Activated T-helper 1 cell treated with anti-CD3 and anti-CD28 coated beads, Interleukin-12 subunit alpha, Interleukin-12 subunit beta, Interleukin-2, Interleukin-4 antibody, amounts not matched to agents 30 ng/mL and 10 ng/mL and 1 ng/mL, durations not matched to agents 14 hours and 24 hours and 36 hours (primary cell): ENCODE results near the gene SGCD. TPM values are rescaled to one million over a fixed set of nuclear protein-coding genes. Genes with fewer than 3 reads are reported as not detected.

Experiments used
- DNase-seq: peaks from one replicate; pipeline ENCODE4 v3.0.0; 2021; ENCODE audit warnings: low spot score
- H3K27ac Mint-ChIP-seq: one replicate; pipeline ENCODE4 v1.8.0; 2021; ENCODE audit warnings: mild to moderate bottlenecking, mixed read lengths
- H3K27me3 Mint-ChIP-seq: one replicate; pipeline ENCODE4 v1.8.0; 2022; ENCODE audit warnings: mild to moderate bottlenecking, moderate library complexity, mixed read lengths; ENCODE audit not compliant: insufficient read depth
- H3K36me3 Mint-ChIP-seq: one replicate; pipeline ENCODE4 v1.8.0; 2021; ENCODE audit warnings: low read depth, mixed read lengths
- H3K4me1 Mint-ChIP-seq: one replicate; pipeline ENCODE4 v1.8.0; 2021; ENCODE audit warnings: low read depth, mixed read lengths
- H3K4me3 Mint-ChIP-seq: one replicate; pipeline ENCODE4 v1.8.0; 2021; ENCODE audit warnings: mild to moderate bottlenecking, moderate library complexity, mixed read lengths
- H3K9me3 Mint-ChIP-seq: one replicate; pipeline ENCODE4 v1.8.0; 2021; ENCODE audit warnings: mixed read lengths
- intact Hi-C: fragments of 100-400 bp; cut with micrococcal nuclease; formaldehyde crosslinking; loops from one replicate; pipeline ENCODE4 v1.15.1; 2024
- total RNA-seq: library from RNA; stranded (reverse); gene quantifications from 2 replicates; pipeline ENCODE4 v1.2.3, GENCODE V29; 2022

The SGCD gene
- total RNA-seq, 1 donor from 2014 or later: not detected

- peaks cover 20% of the 10 kb centered on the region for H3K27me3 Mint-ChIP-seq
- no peaks in the 10 kb centered on the region for H3K4me1 Mint-ChIP-seq
- intact Hi-C loops: loop anchor here (5.0 to 10.0 kb wide), 2 partner anchors 395 to 708 kb away; no protein-coding TSS in a partner anchor
- no peaks in the 10 kb centered on the region for H3K36me3 Mint-ChIP-seq
- H3K27ac Mint-ChIP-seq: no peak overlapping the region
- no peaks in the 10 kb centered on the region for H3K9me3 Mint-ChIP-seq
- no peak overlapping the region for H3K4me3 Mint-ChIP-seq
- DNase-seq: no peak
Measured at GRCh38 chr5:156419661-156420060, 92.7 kb downstream of the SGCD start.

GRCh38 chr5:156420665-156421064 lies 93.7 kb downstream of the SGCD start:
- Mint-ChIP-seq H3K27me3 (peaks cover 17% of the 10 kb centered on the region), H3K4me3 (no peak overlapping the region), H3K27ac (no peak overlapping the region), H3K9me3 (no peaks in the 10 kb centered on the region), H3K4me1 (no peaks in the 10 kb centered on the region), H3K36me3 (no peaks in the 10 kb centered on the region)
- intact Hi-C loops: loop anchor here (5.0 to 10.0 kb wide), 2 partner anchors 394 to 707 kb away; no protein-coding TSS in a partner anchor
- no peak for DNase-seq

GRCh38 chr5:156421798-156422197 lies 94.8 kb downstream of the SGCD start:
- no peak overlapping the region for H3K4me3 Mint-ChIP-seq
- no peaks in the 10 kb centered on the region for H3K36me3 Mint-ChIP-seq
- DNase-seq: no peak
- H3K27ac Mint-ChIP-seq: no peak overlapping the region
- intact Hi-C loops: loop anchor here (2.0 to 10.0 kb wide), 3 partner anchors 19 to 706 kb away; no protein-coding TSS in a partner anchor
- no peaks in the 10 kb centered on the region for H3K4me1 Mint-ChIP-seq
- H3K9me3 Mint-ChIP-seq: no peaks in the 10 kb centered on the region
- peaks cover 16% of the 10 kb centered on the region for H3K27me3 Mint-ChIP-seq

- no peak for DNase-seq
- Mint-ChIP-seq H3K4me1 (no peaks in the 10 kb centered on the region), H3K27me3 (peaks cover 16% of the 10 kb centered on the region), H3K9me3 (no peaks in the 10 kb centered on the region), H3K4me3 (no peak overlapping the region), H3K27ac (no peak overlapping the region), H3K36me3 (no peaks in the 10 kb centered on the region)
- intact Hi-C loops: loop anchor here (2.0 to 10.0 kb wide), 3 partner anchors 21 to 704 kb away; no protein-coding TSS in a partner anchor
Measured at GRCh38 chr5:156423597-156423996, 96.6 kb downstream of the SGCD start.

GRCh38 chr5:156427315-156427714 lies 100.4 kb downstream of the SGCD start:
- Mint-ChIP-seq H3K27ac (no peak overlapping the region), H3K36me3 (no peaks in the 10 kb centered on the region)
- intact Hi-C loops: loop anchor here (10.0 kb wide), 1 partner anchor 387 kb away; no protein-coding TSS in a partner anchor

GRCh38 chr5:156431956-156432829 lies 105.2 kb downstream of the SGCD start:
- no peak overlapping the region for H3K27ac Mint-ChIP-seq
- no peaks in the 10 kb centered on the region for H3K36me3 Mint-ChIP-seq
- no peak for DNase-seq
- peaks cover 25% of the 10 kb centered on the region for H3K27me3 Mint-ChIP-seq
- no peaks in the 10 kb centered on the region for H3K9me3 Mint-ChIP-seq
- intact Hi-C loops: no loop called here
- H3K4me3 Mint-ChIP-seq: no peak overlapping the region
- H3K4me1 Mint-ChIP-seq: peaks cover 5% of the 10 kb centered on the region

More at GRCh38 chr5:156427315-156427714, 100.4 kb downstream of the SGCD start:
- no peak overlapping the region for H3K4me3 Mint-ChIP-seq
- H3K9me3 Mint-ChIP-seq: no peaks in the 10 kb centered on the region
- H3K27me3 Mint-ChIP-seq: peaks cover 26% of the 10 kb centered on the region
- H3K4me1 Mint-ChIP-seq: peaks cover 5% of the 10 kb centered on the region
- no peak for DNase-seq

GRCh38 chr5:156432830-156433105 lies 105.8 kb downstream of the SGCD start:
- no peak for DNase-seq
- H3K27ac Mint-ChIP-seq: no peak overlapping the region
- no peaks in the 10 kb centered on the region for H3K36me3 Mint-ChIP-seq
- peaks cover 22% of the 10 kb centered on the region for H3K27me3 Mint-ChIP-seq
- H3K4me3 Mint-ChIP-seq: no peak overlapping the region
- H3K4me1 Mint-ChIP-seq: peaks cover 5% of the 10 kb centered on the region
- intact Hi-C loops: no loop called here
- H3K9me3 Mint-ChIP-seq: no peaks in the 10 kb centered on the region

- Mint-ChIP-seq H3K27me3 (peaks cover 21% of the 10 kb centered on the region), H3K9me3 (no peaks in the 10 kb centered on the region), H3K27ac (no peak overlapping the region), H3K4me1 (peaks cover under 1% of the 10 kb centered on the region), H3K4me3 (no peak overlapping the region), H3K36me3 (no peaks in the 10 kb centered on the region)
- intact Hi-C loops: no loop called here
- DNase-seq: no peak
Measured at GRCh38 chr5:156434471-156434870, 107.5 kb downstream of the SGCD start.

- H3K27me3 Mint-ChIP-seq: peaks cover 21% of the 10 kb centered on the region
Measured at GRCh38 chr5:156435101-156435500, 108.1 kb downstream of the SGCD start.

GRCh38 chr5:156438076-156438475 lies 111.1 kb downstream of the SGCD start:
- no peaks in the 10 kb centered on the region for H3K9me3 Mint-ChIP-seq
- H3K4me3 Mint-ChIP-seq: no peak overlapping the region
- no peaks in the 10 kb centered on the region for H3K36me3 Mint-ChIP-seq
- H3K27ac Mint-ChIP-seq: no peak overlapping the region
- no peaks in the 10 kb centered on the region for H3K4me1 Mint-ChIP-seq
- DNase-seq: no peak
- intact Hi-C loops: no loop called here
- H3K27me3 Mint-ChIP-seq: peaks cover 13% of the 10 kb centered on the region

More at GRCh38 chr5:156435101-156435500, 108.1 kb downstream of the SGCD start:
- Mint-ChIP-seq H3K4me3 (no peak overlapping the region), H3K36me3 (no peaks in the 10 kb centered on the region), H3K4me1 (no peaks in the 10 kb centered on the region), H3K9me3 (no peaks in the 10 kb centered on the region), H3K27ac (no peak overlapping the region)
- DNase-seq: no peak
- intact Hi-C loops: no loop called here

- Mint-ChIP-seq H3K27ac (no peak overlapping the region), H3K27me3 (peaks cover 21% of the 10 kb centered on the region), H3K36me3 (no peaks in the 10 kb centered on the region), H3K9me3 (no peaks in the 10 kb centered on the region), H3K4me3 (no peak overlapping the region), H3K4me1 (peaks cover 5% of the 10 kb centered on the region)
- DNase-seq: no peak
- intact Hi-C loops: no loop called here
Measured at GRCh38 chr5:156444753-156445291, 117.9 kb downstream of the SGCD start.

GRCh38 chr5:156446526-156446925 lies 119.6 kb downstream of the SGCD start:
- Mint-ChIP-seq H3K27me3 (peaks cover 19% of the 10 kb centered on the region), H3K9me3 (no peaks in the 10 kb centered on the region), H3K4me3 (no peak overlapping the region)

GRCh38 chr5:156450778-156451177 lies 123.8 kb downstream of the SGCD start:
- Mint-ChIP-seq H3K4me3 (no peak overlapping the region), H3K27me3 (peaks cover 20% of the 10 kb centered on the region), H3K36me3 (no peaks in the 10 kb centered on the region), H3K4me1 (peaks cover 5% of the 10 kb centered on the region), H3K9me3 (no peaks in the 10 kb centered on the region), H3K27ac (no peak overlapping the region)
- intact Hi-C loops: no loop called here
- DNase-seq: no peak

More at GRCh38 chr5:156446526-156446925, 119.6 kb downstream of the SGCD start:
- intact Hi-C loops: no loop called here
- Mint-ChIP-seq H3K36me3 (no peaks in the 10 kb centered on the region), H3K27ac (no peak overlapping the region), H3K4me1 (peaks cover 5% of the 10 kb centered on the region)
- DNase-seq: no peak
